NOMO-1 treated with DMSO at 0.1 percent for 48 hours (cell line): ENCODE data around the gene FA2H.
A peak's percentile ranks its signal among the peaks of the same experiment; 100 is the strongest.
"Not testable (repeated sequence)": the region's sequence is repeated elsewhere in the genome, so short reads cannot be mapped to it uniquely, and the experiment has no call there.

Experiments
- DNase-seq: peaks from one replicate; lab custom pipeline; 2025; ENCODE audit not compliant: unreplicated experiment; lab: John Stamatoyannopoulos, UW

The FA2H gene, protein sequence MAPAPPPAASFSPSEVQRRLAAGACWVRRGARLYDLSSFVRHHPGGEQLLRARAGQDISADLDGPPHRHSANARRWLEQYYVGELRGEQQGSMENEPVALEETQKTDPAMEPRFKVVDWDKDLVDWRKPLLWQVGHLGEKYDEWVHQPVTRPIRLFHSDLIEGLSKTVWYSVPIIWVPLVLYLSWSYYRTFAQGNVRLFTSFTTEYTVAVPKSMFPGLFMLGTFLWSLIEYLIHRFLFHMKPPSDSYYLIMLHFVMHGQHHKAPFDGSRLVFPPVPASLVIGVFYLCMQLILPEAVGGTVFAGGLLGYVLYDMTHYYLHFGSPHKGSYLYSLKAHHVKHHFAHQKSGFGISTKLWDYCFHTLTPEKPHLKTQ

DNA sequence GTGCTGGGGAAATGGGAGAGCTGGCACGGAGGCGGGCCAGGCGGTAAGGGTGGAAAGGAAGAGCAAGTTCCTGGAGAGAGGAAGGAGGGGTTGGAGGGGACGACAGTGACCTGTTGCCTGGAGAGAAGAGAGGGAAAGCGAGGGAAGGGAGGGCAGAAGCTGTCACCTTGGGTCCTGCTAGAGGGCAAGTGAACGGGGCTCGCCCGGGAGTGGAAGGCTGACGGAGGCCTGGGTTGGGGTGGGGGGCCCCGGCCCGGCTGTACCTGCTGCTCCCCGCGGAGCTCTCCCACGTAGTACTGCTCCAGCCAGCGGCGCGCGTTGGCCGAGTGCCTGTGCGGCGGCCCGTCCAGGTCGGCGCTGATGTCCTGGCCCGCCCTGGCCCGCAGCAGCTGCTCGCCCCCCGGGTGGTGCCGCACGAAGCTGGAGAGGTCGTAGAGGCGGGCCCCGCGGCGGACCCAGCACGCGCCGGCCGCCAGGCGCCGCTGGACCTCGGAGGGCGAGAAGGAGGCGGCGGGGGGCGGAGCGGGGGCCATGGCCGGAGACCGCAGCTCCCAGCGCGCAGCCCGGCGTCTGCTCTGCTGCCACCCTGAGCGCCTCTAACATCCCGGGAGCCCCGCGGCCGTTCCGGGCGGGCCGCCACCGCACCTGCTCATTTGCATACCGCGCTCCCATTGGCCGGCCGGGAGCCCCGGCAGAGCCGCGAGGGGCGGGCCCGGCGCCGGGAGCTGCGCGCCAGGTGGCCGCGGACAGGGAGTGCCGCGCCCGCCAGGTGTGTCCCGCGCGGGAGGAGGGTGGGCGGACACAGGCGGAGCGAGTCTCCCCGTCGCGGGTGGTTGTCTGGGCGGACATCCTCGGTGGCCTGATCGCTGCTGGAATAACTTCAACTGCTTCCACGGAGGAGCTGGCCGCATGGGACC, at the start of gene FA2H:
Gene FA2H (minus strand): TSS at position 598 of the 917 bp plus-strand sequence. CDS start 65 bp downstream, at position 533.
- peak; percentile 57 for DNase-seq

DNA sequence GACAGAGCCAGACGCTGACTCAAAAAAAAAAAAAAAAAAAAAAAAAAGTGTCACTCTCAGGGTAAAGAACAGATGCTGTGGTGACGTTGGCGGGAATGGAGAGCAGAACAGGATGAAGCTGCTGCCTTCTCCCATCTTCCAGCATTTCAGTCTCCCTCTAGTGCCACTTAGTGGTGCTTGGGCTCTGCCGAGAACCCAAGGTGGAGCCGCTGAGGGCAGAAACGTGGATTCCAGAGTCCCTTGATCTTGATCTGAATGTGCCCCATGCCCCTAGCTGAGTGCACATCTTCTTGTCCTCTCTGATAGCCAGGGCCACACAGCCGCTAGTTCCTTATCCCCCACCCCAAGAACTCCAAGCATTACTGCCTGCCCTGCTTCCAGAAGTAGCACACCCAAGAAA, 43.2 kb upstream of the FA2H start:
- DNase-seq = no peak

DNA sequence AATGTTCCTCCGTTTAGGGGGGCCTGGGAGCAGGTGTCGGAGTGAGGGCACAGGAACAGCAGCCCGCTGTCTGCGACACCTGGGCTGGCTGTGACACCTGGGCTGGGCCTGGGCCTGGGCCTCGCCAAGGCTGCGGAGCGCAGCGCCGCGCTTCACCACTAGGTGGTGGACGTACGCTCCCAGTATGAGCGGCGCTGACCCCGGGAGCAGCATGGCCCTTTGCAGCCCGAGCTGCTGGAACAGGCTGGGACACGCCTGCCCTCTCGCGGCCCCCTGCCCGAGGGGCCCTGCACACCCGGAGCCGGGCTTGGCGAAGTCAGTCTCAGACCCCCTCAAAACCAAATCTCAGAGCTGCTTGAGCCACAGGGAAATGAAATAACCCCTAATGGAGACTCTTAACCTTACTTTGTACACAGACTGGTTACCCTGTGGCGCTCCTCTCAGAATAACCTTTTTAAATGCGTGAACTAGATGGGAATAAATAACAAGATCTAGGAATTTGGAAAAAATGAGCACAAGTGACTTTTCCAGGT, 38.6 kb upstream of the FA2H start:
- peak; percentile 61 for DNase-seq

DNA sequence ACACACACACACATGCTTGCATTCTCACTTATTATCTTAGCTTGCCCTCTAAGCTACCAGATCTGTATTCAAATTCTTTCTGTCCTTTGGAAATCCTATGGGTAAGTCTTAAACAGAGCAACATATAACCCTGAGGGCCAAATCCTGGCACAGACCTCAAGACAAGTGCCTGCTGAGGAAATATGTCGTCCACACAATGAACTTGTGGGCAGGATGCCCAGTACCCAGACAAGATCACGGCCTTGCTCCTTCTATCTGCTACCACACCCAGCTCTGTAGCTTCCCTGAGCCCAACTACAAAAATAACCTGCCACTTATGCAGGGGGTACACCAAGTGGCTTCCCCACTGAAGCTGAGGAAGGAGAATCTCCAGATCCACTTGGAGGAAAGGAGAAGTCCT, 37.3 kb upstream of the FA2H start:
- DNase-seq = no peak

DNA sequence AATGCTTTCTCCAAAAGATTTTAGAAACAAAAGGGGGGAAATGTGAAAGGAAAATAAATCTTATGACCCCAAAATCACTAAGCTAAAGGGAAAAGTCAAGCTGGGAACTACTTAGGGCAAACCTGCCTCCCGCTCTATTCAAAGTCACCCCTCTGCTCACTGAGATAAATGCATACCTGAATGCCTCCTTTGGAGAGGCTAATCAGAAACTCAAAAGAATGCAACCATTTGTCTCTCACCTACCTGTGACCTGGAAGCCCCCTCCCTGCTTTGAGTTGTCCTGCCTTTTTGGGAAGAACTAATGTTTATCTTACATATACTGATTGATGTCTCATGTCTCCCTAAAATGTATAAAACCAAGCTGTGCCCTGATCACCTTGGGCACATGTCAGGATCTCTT, 36.6 kb upstream of the FA2H start:
- not testable (repeated sequence) for DNase-seq

DNA sequence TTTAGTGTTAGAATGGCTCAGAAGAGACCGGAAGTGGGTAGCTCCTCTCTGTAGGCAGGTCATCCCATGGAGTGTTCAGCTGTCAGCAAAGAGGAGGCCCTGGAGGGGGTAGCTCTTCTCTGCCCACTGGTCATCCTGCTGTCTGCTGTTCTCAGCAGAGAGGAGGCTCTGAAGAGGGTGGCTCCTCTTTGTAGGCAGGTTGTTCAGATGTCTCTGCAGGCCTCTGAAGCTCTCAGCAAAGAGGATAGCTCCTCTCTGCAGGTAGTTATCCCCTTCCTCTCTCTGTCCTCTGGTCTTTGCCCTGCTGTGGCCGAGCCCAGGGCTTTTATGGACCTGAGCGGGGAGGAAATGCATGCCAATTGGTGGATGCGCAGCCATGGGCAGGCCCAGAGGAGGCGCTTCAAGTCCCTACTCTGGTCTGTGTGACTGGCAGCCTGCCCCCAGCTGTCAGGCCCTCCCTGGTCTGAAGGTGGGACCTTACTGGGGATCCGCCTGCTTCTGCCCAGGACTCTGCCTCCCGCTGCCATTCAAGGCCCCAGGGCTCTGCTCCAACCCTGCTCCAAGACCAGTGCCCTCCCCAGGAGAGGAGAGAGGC, 32.5 kb upstream of the FA2H start:
- no peak for DNase-seq

DNA sequence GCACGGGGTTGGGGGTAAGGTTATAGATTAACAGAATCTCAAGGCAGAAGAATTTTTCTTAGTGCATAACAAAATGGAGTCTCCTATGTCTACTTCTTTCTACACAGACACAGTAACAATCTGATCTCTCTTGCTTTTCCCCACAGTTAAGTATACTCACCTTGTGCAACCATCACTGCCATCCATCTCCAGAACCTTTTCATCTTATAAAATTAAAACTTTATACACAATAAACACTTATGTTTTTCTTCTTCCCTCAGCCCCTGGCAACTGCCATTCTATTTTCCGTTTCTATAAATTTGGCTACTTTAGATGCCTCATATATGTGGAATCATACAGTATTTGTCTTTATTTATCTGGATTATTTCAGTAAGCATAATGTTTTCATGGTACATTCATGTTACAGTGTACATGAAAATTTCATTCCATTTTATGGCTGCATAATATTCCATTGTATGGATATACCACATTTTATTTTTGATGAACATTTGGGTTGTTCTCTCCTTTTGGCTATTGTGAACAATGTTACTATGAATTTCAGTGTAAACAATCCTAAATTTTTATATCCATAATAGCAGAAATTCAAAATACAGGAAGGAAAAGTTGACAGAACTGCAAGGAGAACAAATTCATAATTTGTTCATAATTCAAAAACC, 25.7 kb upstream of the FA2H start:
- no peak for DNase-seq

DNA sequence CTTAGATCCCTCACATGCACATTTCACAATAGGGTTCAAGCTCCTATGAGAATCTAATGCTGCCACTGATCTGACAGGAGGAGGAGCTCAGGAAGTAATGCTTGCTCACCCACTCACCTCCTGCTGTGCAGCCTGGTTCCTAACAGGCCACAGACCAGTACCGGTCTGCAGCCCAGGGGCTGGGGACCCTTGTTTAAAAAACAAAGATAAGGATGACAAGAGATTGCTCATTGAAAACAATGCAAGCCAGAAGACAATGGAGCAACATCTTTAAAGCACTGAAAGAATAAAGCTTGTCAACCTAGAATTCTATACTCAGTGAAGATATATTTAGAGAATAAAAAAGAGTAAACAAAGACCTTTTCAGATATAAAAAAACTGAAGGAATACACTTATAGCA, 22.8 kb upstream of the FA2H start:
- DNase-seq = no peak

DNA sequence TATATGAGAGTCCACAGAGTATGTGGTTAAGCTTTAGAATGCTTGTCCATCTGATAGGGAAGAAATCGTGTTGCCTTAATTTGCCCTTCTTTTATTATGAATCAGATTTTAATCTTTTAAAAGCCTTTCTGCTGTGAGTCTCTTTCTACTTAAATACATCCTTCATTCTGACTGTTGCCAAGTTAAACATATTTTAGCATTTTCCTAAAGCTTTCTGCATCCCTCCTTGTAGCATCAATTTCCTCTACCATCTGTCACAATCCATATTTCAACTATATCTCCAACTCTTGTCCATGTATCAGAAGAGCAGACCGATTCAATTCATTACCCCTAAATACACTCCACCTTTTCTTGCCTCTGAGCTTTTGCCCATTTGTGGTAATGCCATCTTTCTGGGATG, 20.5 kb upstream of the FA2H start:
- DNase-seq = no peak

DNA sequence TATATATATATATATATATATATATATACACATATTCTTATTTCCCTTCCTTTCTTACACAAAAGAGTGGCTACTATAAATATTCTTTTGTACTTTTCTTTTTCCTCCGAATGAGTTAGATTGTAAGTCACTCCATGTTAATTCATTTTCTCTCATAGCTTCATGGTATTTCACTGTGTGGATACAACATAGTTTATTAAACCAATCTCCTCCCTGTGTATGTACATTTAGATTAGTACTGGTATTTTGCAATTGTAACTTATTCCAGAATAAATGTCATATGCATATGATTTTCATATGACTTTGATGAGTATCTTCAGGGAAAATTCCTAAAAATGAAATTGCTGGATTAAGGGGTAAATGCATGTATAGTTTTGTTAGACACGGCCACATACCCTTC, 20.0 kb upstream of the FA2H start:
- DNase-seq = no peak

DNA sequence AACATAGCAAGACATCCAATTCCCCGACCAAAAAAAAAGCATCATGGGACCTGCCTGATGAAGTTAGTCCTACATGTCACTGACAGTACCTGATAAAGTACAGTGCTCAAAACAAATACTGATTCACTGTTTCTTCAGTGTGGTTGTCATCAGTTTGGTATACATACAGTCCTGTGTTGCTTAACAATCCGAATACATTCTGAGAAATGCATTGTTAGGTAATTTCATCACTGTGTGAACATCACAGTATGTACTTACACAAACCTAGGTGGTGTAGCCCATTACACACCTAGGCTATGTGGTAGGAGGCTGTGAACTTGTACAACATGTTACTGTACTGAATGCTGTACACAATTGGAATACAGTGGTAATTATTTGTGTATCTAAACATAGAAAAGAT, 19.0 kb upstream of the FA2H start:
- no peak for DNase-seq

DNA sequence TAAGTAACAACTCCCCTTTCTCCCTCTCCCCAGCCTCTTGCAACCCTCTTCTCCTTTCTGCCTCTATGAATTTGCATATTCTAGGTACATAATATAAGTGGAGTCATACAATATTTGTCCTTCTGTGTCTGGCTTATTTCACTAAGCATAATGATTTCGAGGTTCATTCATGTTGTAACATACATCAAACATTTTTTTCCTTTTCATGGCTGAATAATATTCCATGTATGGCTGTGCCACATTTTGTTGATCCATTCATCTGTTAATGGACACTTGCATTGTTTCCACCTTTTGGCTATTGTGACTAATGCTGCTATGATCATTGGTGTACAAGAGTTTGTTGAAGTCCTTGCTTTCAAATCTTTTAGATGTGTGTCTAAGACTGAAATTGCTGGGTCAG, 17.6 kb upstream of the FA2H start:
- DNase-seq = no peak

DNA sequence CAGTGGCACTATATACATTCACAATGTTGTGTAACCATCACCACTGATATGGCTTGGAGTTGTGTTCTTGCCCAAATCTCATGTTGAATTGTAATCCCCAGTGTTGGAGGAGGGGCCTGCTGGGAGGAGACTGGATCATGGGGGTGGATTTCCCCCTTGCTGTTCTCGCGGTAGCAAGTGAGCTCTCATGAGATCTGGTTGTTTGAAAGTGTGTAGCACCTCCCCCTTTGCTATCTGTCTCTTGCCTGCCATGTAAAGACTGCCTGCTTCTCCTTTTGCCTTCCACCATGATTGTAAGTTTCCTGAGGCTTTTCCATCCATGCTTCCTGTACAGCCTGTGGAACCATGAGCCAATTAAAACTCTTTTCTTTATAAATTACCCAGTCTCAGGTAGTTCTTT, 17.1 kb upstream of the FA2H start:
- not testable (repeated sequence) for DNase-seq

DNA sequence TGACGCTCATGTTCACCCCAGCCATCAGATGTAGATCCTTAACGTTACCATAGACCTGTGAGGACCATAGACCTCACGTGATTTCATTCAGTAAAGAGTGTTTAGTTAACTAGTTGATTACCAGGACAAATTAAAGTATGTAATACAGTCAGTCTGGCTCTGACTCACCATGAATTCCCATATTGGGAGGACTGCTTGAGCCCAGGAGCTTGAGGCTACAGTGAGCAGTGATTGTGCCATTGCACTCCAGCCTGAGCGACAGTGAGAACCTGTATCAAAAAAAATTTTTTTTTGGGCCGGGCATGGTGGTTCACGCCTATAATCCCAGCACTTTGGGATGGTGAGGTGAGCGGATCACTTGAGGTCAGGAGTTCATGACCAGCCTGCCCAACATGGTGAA, 13.5 kb upstream of the FA2H start:
- no peak for DNase-seq

DNA sequence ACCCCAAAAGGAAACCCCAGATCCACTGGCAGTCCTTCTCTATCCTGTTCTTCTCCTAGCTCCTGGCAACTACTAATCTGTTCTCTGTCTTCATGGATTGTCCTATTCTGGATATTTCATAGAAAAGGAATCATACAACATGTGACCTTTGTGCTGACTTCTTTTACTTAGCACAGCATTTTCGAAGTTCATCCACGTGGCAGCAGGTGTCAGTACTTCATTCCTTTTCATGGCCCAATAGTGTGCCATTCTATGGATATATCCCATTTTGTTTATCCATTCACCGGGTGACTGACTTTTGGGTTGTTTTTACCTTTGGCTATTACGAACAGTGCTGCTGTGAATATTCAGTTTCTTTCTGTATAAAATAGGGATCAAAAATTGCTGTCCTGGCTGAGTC, 10.4 kb upstream of the FA2H start:
- DNase-seq = no peak

DNA sequence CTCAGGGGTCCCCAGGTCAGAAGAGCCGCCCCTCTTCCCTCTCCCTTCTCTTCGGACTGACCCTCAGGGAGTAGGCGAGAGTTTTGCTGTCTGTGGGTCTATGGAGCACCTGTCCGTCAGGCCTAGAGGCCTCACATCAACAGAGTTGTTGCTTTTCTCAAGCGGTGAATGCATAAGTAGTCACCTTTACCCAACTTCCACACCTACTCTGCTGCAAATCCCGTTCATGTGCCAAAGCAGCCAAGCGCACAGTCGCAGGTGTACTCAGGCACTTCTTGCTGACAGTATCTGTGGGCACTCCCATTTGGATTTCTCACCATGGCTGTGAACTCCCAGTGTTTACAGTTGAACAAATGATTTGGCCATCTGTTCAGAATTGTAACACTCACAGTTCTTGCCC, 4.0 kb upstream of the FA2H start:
- no peak for DNase-seq

DNA sequence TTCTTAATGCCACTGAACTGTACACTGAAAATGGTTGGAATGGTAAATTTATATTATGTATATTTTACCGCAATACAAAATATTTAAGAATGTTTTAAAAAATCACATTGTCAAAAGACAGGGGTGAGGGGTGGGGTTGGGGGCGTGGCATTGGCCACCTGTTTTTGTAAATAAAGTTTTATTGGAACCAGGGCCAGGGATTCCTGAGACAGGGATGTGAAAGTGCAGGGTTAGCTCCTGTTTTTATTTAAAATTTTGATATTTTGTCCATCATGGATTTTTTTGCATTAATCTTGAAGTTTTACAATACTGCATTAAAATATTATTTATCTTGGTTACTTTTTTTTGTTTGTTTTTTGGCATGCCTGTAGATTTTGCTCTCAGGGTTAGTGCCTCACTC, 2.3 kb upstream of the FA2H start:
- no peak for DNase-seq

DNA sequence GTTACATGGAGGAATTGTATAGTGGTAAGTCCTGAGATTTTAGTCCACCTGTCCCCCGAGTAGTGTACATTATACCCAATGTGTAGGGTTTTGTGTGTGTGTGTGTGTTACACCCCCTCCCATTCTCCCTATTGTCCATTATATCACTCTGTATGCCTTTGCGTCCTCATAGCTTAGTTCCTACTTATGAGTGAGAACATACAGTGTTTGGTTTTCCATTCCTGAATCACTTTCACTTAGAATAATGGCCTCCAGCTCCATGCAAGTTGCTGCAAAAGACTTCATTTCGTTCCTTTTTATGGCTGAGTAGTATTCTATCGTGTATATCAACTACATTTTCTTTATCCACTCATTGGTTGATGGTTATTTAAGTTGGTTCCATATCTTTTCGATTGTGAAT, 635 bp upstream of the FA2H start:
- DNase-seq = no peak

DNA sequence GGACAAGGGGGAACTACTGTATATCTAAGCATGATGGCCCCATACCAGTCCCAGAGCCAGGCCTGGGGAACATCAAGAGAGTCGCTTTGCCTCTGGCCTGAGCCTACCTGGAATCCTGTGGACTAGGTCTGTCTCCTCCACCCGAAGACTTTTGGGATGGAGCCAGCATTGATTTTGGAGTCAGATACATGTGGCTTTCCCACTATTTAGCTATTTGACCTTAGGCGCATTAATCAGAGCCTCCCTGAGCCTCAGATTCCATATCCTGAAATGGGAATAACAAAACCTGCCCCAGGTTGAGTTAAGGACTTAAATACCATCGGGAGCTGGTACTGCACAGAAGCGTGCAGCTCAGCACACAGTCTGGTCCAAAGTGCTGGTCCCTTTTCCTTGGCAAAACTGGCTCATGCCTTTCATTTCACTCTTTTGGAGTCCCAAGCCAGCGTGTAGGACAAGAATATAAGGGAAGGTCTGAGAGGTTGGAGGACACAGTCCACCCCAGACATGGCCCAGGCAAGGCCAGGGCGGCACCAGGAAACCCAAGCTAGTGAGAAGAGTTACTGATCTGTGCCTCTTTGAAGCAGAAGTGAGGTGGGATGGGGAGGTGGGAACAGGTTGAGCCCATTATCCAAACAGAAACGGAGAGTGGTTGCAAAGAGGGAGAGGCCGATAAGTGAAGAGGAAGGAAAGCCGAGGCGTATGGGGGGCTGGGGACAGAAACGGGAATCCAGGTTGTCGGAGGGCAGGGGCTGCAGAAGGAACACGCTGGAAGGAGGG, 986 bp downstream of the FA2H start:
- no peak for DNase-seq

DNA sequence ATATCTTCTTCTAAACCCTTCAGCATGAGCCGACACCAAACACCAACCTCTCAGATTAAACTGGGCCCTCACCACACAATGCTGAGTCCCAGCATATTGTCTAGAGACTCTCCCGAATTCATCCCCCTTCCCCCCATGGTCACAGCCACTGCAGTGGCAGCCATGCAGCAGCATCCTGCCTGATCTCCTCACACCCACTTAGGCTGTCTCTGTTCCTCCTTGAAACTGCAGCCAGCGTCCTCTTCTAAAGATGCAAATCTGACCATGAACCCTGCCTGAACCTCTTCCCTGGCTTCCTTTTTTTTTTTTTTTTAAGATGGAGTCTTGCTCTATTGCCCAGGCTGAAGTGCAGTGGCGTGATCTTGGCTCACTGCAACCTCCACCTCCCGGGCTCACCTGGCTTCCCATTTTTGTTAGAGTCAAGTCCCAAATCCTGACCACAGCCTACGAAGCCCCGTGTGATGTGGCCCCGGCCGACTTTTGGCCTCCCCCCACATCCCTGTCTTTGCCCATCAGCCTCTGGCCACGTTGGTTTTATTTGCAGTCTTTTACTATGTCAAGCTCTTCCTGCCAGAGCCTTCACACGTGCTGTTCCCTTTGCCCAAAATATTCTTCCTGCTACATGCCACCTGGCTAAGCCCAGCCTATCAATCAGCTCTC, 2.8 kb downstream of the FA2H start:
- DNase-seq = no peak
